HCT116 (cell line): Measurements from ENCODE around the gene OMP. TPM values are rescaled to one million over a fixed set of nuclear protein-coding genes. Genes with fewer than 3 reads are reported as not detected.

Experiments
- ATAC-seq: fragments of 200-7000 bp; cut with Tn5 transposase; 2 replicates; pipeline ENCODE4 v1.9.1; 2020; ENCODE audit warnings: mild to moderate bottlenecking, moderate library complexity
- BruUV-seq: library from RNA; stranded (reverse); fragments of 400-500 nt; replicated peaks from 2 replicates; lab custom pipeline; 2021; lab: Mats Ljungman, UMichigan
- CTCF ChIA-PET: fragments of 300-600 bp; sonication (Branson Sonifier 250); formaldehyde crosslinking; loops from one replicate; lab custom pipeline; 2021; ENCODE audit warnings: antibody characterized with exemption; lab: Charles Lee
- POLR2A ChIA-PET: fragments of 300-600, 350-600 bp; sonication (Branson Sonifier 250); formaldehyde crosslinking; loops from one replicate; lab custom pipeline; 2021; ENCODE audit warnings: antibody characterized with exemption; lab: Charles Lee
- RAD21 ChIA-PET, 2 experiments: fragments of 300-600 bp; sonication (Branson Sonifier 250); formaldehyde crosslinking; loops; one replicate each; lab custom pipeline; 2023; ENCODE audit warnings: low total read pairs in 2 of 2; ENCODE audit not compliant: uncharacterized antibody in 2 of 2, unreplicated experiment in 2 of 2, low non-redundant PET in 1 of 2; lab: Charles Lee
- DNase-seq: peaks from one replicate; pipeline ENCODE4 v3.0.0-alpha.2; 2010; ENCODE audit warnings: low read depth, low spot score
- H2AFZ ChIP-seq: fragments of 200-600 bp; shearing (Covaris generic), sonication (generic); 2 replicates; pipeline ENCODE4 v1.6.1; 2017; ENCODE audit warnings: low read depth, mixed run types, mixed read lengths, antibody characterized with exemption, low read length; ENCODE audit not compliant: poor library complexity, severe bottlenecking
- H3K27ac ChIP-seq: 2 replicates; pipeline ENCODE4 v1.5.1; 2012; ENCODE audit warnings: low read depth, low read length
- H3K27me3 ChIP-seq: fragments of 200-600 bp; sonication (generic); 2 replicates; pipeline ENCODE4 v1.6.1; 2016; ENCODE audit warnings: mixed run types, low read length, mixed read lengths; ENCODE audit not compliant: insufficient read depth
- H3K36me3 ChIP-seq, 2 experiments: fragments of 200-500 bp in 1 of 2; fragments of 200-600 bp in 1 of 2; sonication (Bioruptor generic) in 1 of 2; sonication (generic) in 1 of 2; 2 replicates each; pipeline versions ENCODE4 v1.5.1 to v1.6.1; 2014 to 2016; ENCODE audit warnings: low read length in 2 of 2, inconsistent platforms in 1 of 2, mixed read lengths in 1 of 2, mixed run types in 1 of 2; ENCODE audit not compliant: insufficient read depth in 2 of 2, control insufficient read depth in 1 of 2
- H3K4me1 ChIP-seq, 2 experiments: fragments of 200-600 bp in 1 of 2; sonication (generic) in 1 of 2; 2 replicates each; pipeline versions ENCODE4 v1.5.1 to v1.6.1; 2012 to 2017; ENCODE audit warnings: low read length in 2 of 2, inconsistent platforms in 1 of 2, mild to moderate bottlenecking in 1 of 2, mixed read lengths in 1 of 2, mixed run types in 1 of 2, moderate library complexity in 1 of 2; ENCODE audit not compliant: insufficient read depth in 2 of 2, control insufficient read depth in 1 of 2
- H3K4me2 ChIP-seq: fragments of 200-600 bp; sonication (generic); 2 replicates; pipeline ENCODE4 v1.6.1; 2017; ENCODE audit warnings: mixed run types, low read length, mixed read lengths
- H3K4me3 ChIP-seq, 2 experiments: fragments of 200-600 bp in 1 of 2; sonication (generic) in 1 of 2; replicated peaks in 1 of 2; 2 replicates each; pipeline ENCODE4 v1.5.1; 2011 to 2016; ENCODE audit warnings: low read length in 2 of 2, control low read depth in 1 of 2, low read depth in 1 of 2, mild to moderate bottlenecking in 1 of 2, mixed read lengths in 1 of 2, mixed run types in 1 of 2
- H3K79me2 ChIP-seq: fragments of 200-600 bp; sonication (generic); 2 replicates; pipeline ENCODE4 v1.6.1; 2017; ENCODE audit warnings: mild to moderate bottlenecking, mixed run types, low read length, moderate library complexity, mixed read lengths; ENCODE audit not compliant: insufficient read depth
- H3K9ac ChIP-seq: fragments of 200-600 bp; sonication (generic); 2 replicates; pipeline ENCODE4 v1.6.1; 2016; ENCODE audit warnings: low read length, mixed read lengths
- H3K9me2 ChIP-seq: fragments of 200-600 bp; sonication (generic), shearing (Covaris generic); 2 replicates; pipeline ENCODE4 v1.6.1; 2017; ENCODE audit warnings: mixed run types, mild to moderate bottlenecking, moderate library complexity; ENCODE audit not compliant: insufficient read depth
- H3K9me3 ChIP-seq, 2 experiments: fragments of 200-500 bp in 1 of 2; fragments of 200-600 bp in 1 of 2; sonication (Bioruptor generic) in 1 of 2; sonication (generic) in 1 of 2; 2 replicates each; pipeline ENCODE4 v1.6.1; 2014 to 2017; ENCODE audit warnings: low read length in 2 of 2, mixed read lengths in 2 of 2, inconsistent platforms in 1 of 2, low read depth in 1 of 2, mild to moderate bottlenecking in 1 of 2, mixed run types in 1 of 2, moderate library complexity in 1 of 2; ENCODE audit not compliant: control insufficient read depth in 1 of 2, insufficient read depth in 1 of 2
- H4K20me1 ChIP-seq: fragments of 200-600 bp; sonication (generic), shearing (Covaris generic); 2 replicates; pipeline ENCODE4 v1.6.1; 2017; ENCODE audit warnings: mixed run types, mild to moderate bottlenecking, moderate library complexity; ENCODE audit not compliant: insufficient read depth
- CEBPB ChIP-seq: IDR thresholded peaks from 2 replicates; pipeline ENCODE4 v1.6.1; 2012; ENCODE audit warnings: low read depth
- EGR1 ChIP-seq: IDR thresholded peaks from 2 replicates; pipeline ENCODE4 v1.6.1; 2012; ENCODE audit warnings: low read depth
- EZH2 ChIP-seq: fragments of 200-600 bp; sonication (generic); IDR thresholded peaks from 2 replicates; pipeline ENCODE4 v1.6.1; 2017; ENCODE audit warnings: antibody characterized with exemption, mixed run types
- EZH2phosphoT487 ChIP-seq: fragments of 200-600 bp; IDR thresholded peaks from 2 replicates; pipeline ENCODE4 v1.6.1; 2018; ENCODE audit warnings: antibody characterized with exemption, borderline replicate concordance
- MAX ChIP-seq: IDR thresholded peaks from 2 replicates; pipeline ENCODE4 v1.6.1; 2012
- RAD21 ChIP-seq: IDR thresholded peaks from 2 replicates; pipeline ENCODE4 v1.6.1; 2012; ENCODE audit warnings: low read depth, mild to moderate bottlenecking
- SIN3A ChIP-seq: IDR thresholded peaks from 2 replicates; pipeline ENCODE4 v1.6.1; 2012; ENCODE audit warnings: low read depth
- SRF ChIP-seq: IDR thresholded peaks from 2 replicates; pipeline ENCODE4 v1.6.1; 2012; ENCODE audit warnings: low read depth
- ZBTB33 ChIP-seq: IDR thresholded peaks from 2 replicates; pipeline ENCODE4 v1.6.1; 2011; ENCODE audit warnings: mild to moderate bottlenecking, low read length, moderate library complexity; ENCODE audit not compliant: insufficient replicate concordance; ENCODE audit errors: extremely low read depth
- intact Hi-C: fragments of 100-400 bp; cut with micrococcal nuclease; formaldehyde crosslinking; loops from 2 replicates; pipeline ENCODE4 v1.10.0; 2022
- total RNA-seq: library from RNA; stranded (reverse); gene quantifications from one replicate; pipeline ENCODE4 v1.2.1, GENCODE V29; 2021; ENCODE audit not compliant: unreplicated experiment

Gene OMP
- total RNA-seq, 1 experiment from 2014 or later, result not detected

GRCh38 chr11:77148963-77149715 is 46.5 kb downstream of the OMP start:
- no TSS peak for BruUV-seq

More at GRCh38 chr11:77148963-77149715, 46.5 kb downstream of the OMP start:
- Histone ChIP-seq H3K36me3 (no peaks in the 10 kb centered on the region), H3K9ac (no peak overlapping the region), H3K4me2 (no peak overlapping the region), H4K20me1 (no peaks in the 10 kb centered on the region), H3K27ac (no peak overlapping the region), H3K27me3 (no peaks in the 10 kb centered on the region), H2AFZ (no peak overlapping the region), H3K4me3 (no peak overlapping the region), H3K79me2 (no peaks in the 10 kb centered on the region), H3K9me2 (no peaks in the 10 kb centered on the region), H3K4me1 (peaks cover 0 to 5% of the 10 kb centered on the region in 2 experiments; a peak in 1 of 4 replicates), H3K9me3 (no peaks in the 10 kb centered on the region)
- ATAC-seq (no peak), DNase-seq (no peak)
- ChIA-PET RAD21 (no interaction called here), POLR2A (no interaction called here), CTCF (no interaction called here)
- intact Hi-C loops, result no loop called here
- TF ChIP-seq CEBPB (no peak), MAX (no peak), EZH2 (no peak), RAD21 (no peak), EZH2phosphoT487 (no peak), ZBTB33 (no peak), SRF (no peak), SIN3A (no peak), EGR1 (no peak)
